Caco-2 (cell line): ENCODE results near the gene PHC3. TPM values are rescaled to one million over a fixed set of nuclear protein-coding genes. Genes with fewer than 3 reads are reported as not detected.
A peak's percentile ranks its signal among the peaks of the same experiment; 100 is the strongest.

Experiments used
- BruUV-seq: library from RNA; stranded (reverse); fragments of 400-500 nt; replicated peaks from 2 replicates; lab custom pipeline; 2021; lab: Mats Ljungman, UMichigan
- CTCF ChIA-PET: fragments of 300-600 bp; sonication (Branson Sonifier 250); formaldehyde crosslinking; loops from one replicate; lab custom pipeline; 2022; ENCODE audit warnings: antibody characterized with exemption; lab: Charles Lee
- POLR2A ChIA-PET: fragments of 300-600 bp; sonication (Branson Sonifier 250); formaldehyde crosslinking; loops from one replicate; lab custom pipeline; 2022; ENCODE audit warnings: antibody characterized with exemption; lab: Charles Lee
- DNase-seq, 2 experiments: peaks; one replicate each; pipeline versions ENCODE4 v3.0.0 to v3.0.0-alpha.2; 2020 to 2022
- H3K27me3 ChIP-seq: replicated peaks from 2 replicates; pipeline ENCODE4 v1.6.0; 2011; ENCODE audit warnings: low read length; ENCODE audit not compliant: control insufficient read depth, insufficient read depth
- H3K36me3 ChIP-seq: 2 replicates; pipeline ENCODE4 v1.5.1; 2011; ENCODE audit warnings: low read length; ENCODE audit not compliant: control insufficient read depth, insufficient read depth
- H3K4me1 ChIP-seq: fragments of 250-450 bp; sonication (Bioruptor Pico); 2 replicates; pipeline ENCODE4 v1.5.1; 2020; ENCODE audit warnings: mild to moderate bottlenecking
- H3K4me3 ChIP-seq: 2 replicates; pipeline ENCODE4 v1.5.1; 2011; ENCODE audit warnings: low read depth, mild to moderate bottlenecking, control low read depth, low read length
- H3K9me3 ChIP-seq: fragments of 250-450 bp; sonication (Bioruptor Pico); 2 replicates; pipeline ENCODE4 v1.5.1; 2020; ENCODE audit warnings: mild to moderate bottlenecking, moderate library complexity
- H3K27ac Mint-ChIP-seq: one replicate; pipeline ENCODE4 v1.8.0; 2022; ENCODE audit warnings: mixed read lengths; ENCODE audit not compliant: unreplicated experiment
- H3K27me3 Mint-ChIP-seq: one replicate; pipeline ENCODE4 v1.8.0; 2022; ENCODE audit warnings: mixed read lengths; ENCODE audit not compliant: insufficient read depth, unreplicated experiment
- H3K36me3 Mint-ChIP-seq: one replicate; pipeline ENCODE4 v1.8.0; 2022; ENCODE audit warnings: mild to moderate bottlenecking, mixed read lengths; ENCODE audit not compliant: insufficient read depth, unreplicated experiment
- H3K4me1 Mint-ChIP-seq: one replicate; pipeline ENCODE4 v1.8.0; 2022; ENCODE audit warnings: low read depth, mixed read lengths; ENCODE audit not compliant: unreplicated experiment
- H3K4me3 Mint-ChIP-seq: one replicate; pipeline ENCODE4 v1.8.0; 2022; ENCODE audit warnings: mild to moderate bottlenecking, moderate library complexity, mixed read lengths; ENCODE audit not compliant: unreplicated experiment
- H3K9me3 Mint-ChIP-seq: one replicate; pipeline ENCODE4 v1.8.0; 2022; ENCODE audit warnings: mixed read lengths; ENCODE audit not compliant: unreplicated experiment
- CTCF ChIP-seq, 2 experiments: fragments of 200-600 bp in 1 of 2; IDR thresholded peaks; 1 replicate in 1 of 2; 2 replicates in 1 of 2; pipeline versions ENCODE4 v1.5.1 to v1.8.0; 2011 to 2022; ENCODE audit warnings: antibody characterized with exemption in 1 of 2, control low read depth in 1 of 2, inconsistent platforms in 1 of 2, low read depth in 1 of 2, low read length in 1 of 2, mild to moderate bottlenecking in 1 of 2, moderate library complexity in 1 of 2; ENCODE audit not compliant: insufficient read depth in 1 of 2, severe bottlenecking in 1 of 2, unreplicated experiment in 1 of 2
- intact Hi-C: fragments of 100-400 bp; cut with micrococcal nuclease; formaldehyde crosslinking; loops from one replicate; pipeline ENCODE4 v1.10.0; 2022; ENCODE audit not compliant: unreplicated experiment
- total RNA-seq: library from RNA; stranded (reverse); gene quantifications from 2 replicates; pipeline ENCODE4 v1.2.3, GENCODE V29; 2022

PHC3 gene
- total RNA-seq, 1 experiment from 2014 or later = 29.8 TPM

DNA sequence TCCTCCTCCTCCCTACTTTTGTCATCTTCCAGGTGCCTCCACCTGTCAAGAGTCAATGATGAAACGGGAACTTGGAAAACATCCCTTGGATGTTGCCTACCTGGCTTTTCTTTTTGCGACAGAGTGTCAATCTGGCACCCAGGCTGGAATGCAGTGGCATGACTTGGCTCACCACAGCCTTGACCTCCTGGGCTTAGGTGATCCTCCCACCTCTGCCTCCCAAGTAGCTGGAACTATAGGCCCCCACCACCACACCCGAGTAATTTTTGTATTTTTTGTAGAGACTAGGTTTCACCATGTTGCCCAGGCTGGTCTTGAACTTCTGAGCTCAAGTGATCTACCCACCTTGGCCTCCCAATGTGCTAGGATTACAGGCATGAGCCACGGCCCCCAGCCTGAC lies 100.9 kb downstream of the PHC3 start:
- Mint-ChIP-seq H3K27me3 (no peaks in the 10 kb centered on the region), H3K36me3 (peaks cover 23% of the 10 kb centered on the region), H3K4me3 (peak overlapping the region; percentile 49), H3K27ac (peak overlapping the region; percentile 69), H3K4me1 (peaks cover 22% of the 10 kb centered on the region), H3K9me3 (no peaks in the 10 kb centered on the region)
- Histone ChIP-seq H3K27me3 (no peaks in the 10 kb centered on the region), H3K9me3 (no peaks in the 10 kb centered on the region), H3K4me3 (no peak overlapping the region), H3K36me3 (peaks cover 2% of the 10 kb centered on the region; the same call in 1 of the 2 replicates), H3K4me1 (peaks cover 44% of the 10 kb centered on the region)
- DNase-seq = no peak
- intact Hi-C loops = no loop called here
- TF ChIP-seq CTCF (IDR thresholded peaks at IDR 0.05; ENCODE audit: insufficient read depth in 1 of 2, low read depth in 1 of 2, low read length in 1 of 2, severe bottlenecking in 1 of 2, unreplicated experiment in 1 of 2) = no peak
- no TSS peak for BruUV-seq
- ChIA-PET POLR2A (no interaction called here), CTCF (no interaction called here)

DNA sequence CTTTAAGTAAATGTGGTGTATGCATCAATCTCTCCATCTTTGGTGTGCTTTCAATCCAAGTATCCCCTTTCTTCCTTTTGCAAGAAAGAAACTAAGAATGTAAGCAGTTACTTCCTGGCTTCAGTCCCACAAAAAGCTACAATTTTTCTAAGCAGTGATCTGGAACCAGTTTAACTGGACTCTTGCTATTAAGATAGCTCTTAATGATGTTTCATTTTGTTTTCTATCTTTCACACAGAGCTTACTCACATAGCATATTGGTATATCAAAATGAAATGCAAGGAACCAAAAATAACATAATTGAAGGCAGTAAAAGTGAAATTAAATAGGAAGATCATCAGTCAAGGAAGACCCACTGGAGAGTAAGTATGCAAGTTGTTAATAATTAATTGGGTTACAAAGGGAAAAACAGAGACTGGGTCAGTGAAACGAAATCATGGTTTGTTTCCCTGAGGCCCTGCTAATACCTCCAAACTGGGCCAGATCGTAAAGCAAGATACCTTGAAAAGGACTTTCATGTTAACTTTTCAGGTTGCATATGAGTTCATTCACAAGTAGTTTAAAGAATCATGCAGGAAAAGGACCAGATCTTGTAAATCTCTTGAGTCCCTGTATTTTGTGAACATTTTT lies 101.9 kb downstream of the PHC3 start:
- peak overlapping the region; percentile 69 for H3K27ac Mint-ChIP-seq
- BruUV-seq = no TSS peak
- H3K36me3 Mint-ChIP-seq = peaks cover 20% of the 10 kb centered on the region
- Histone ChIP-seq H3K4me3 (no peak overlapping the region), H3K36me3 (no peaks in the 10 kb centered on the region), H3K4me1 (peaks cover 44% of the 10 kb centered on the region), H3K27me3 (no peaks in the 10 kb centered on the region), H3K9me3 (no peaks in the 10 kb centered on the region)
- no peak for TF ChIP-seq CTCF (IDR thresholded peaks at IDR 0.05; ENCODE audit: insufficient read depth in 1 of 2, low read depth in 1 of 2, low read length in 1 of 2, severe bottlenecking in 1 of 2, unreplicated experiment in 1 of 2)
- no peaks in the 10 kb centered on the region for H3K9me3 Mint-ChIP-seq
- DNase-seq = peak in 1 of 2 experiments; percentile 29
- ChIA-PET CTCF (no interaction called here), POLR2A (interaction anchor here (0.5 kb wide), 1 partner anchor 38 kb away, joined by 4 read pairs; no protein-coding TSS in a partner anchor)
- H3K4me1 Mint-ChIP-seq = peaks cover 22% of the 10 kb centered on the region
- no peaks in the 10 kb centered on the region for H3K27me3 Mint-ChIP-seq
- peak overlapping the region; percentile 49 for H3K4me3 Mint-ChIP-seq
- intact Hi-C loops = loop anchor here (1.0 kb wide), 1 partner anchor 42 kb away; the partner anchor contains the start of gene GPR160

GRCh38 chr3:170078620-170079281 lies 102.8 kb downstream of the PHC3 start:
- ChIA-PET POLR2A (interaction anchor here (0.5 kb wide), 1 partner anchor 37 kb away, joined by 4 read pairs; no protein-coding TSS in a partner anchor), CTCF (interaction anchor here (0.6 to 0.9 kb wide), 2 partner anchors 41 to 113 kb away, joined by 3 to 4 read pairs; partner anchors contain the start of gene GPR160)
- Histone ChIP-seq H3K4me3 (no peak overlapping the region), H3K4me1 (peaks cover 44% of the 10 kb centered on the region), H3K9me3 (no peaks in the 10 kb centered on the region), H3K27me3 (no peaks in the 10 kb centered on the region), H3K36me3 (no peaks in the 10 kb centered on the region)
- no peaks in the 10 kb centered on the region for H3K9me3 Mint-ChIP-seq
- H3K27me3 Mint-ChIP-seq = no peaks in the 10 kb centered on the region
- peak; percentile 42 to 59 for DNase-seq
- no peak overlapping the region for H3K27ac Mint-ChIP-seq
- no TSS peak for BruUV-seq
- intact Hi-C loops = loop anchor here (1.0 kb wide), 1 partner anchor 41 kb away; the partner anchor contains the start of gene GPR160
- TF ChIP-seq CTCF (IDR thresholded peaks at IDR 0.05; ENCODE audit: insufficient read depth in 1 of 2, low read depth in 1 of 2, low read length in 1 of 2, severe bottlenecking in 1 of 2, unreplicated experiment in 1 of 2) = no peak
- no peak overlapping the region for H3K4me3 Mint-ChIP-seq
- peaks cover 22% of the 10 kb centered on the region for H3K4me1 Mint-ChIP-seq
- H3K36me3 Mint-ChIP-seq = peaks cover 20% of the 10 kb centered on the region
